ENCODE results near the gene CCDC106.

Gene CCDC106

GRCh38 chr19:55687281-55688201 is 39.5 kb downstream of the CCDC106 start:
- DNase-seq, result no peak

GRCh38 chr19:55688422-55689218 is 40.6 kb downstream of the CCDC106 start:
- no peak for DNase-seq

DNA sequence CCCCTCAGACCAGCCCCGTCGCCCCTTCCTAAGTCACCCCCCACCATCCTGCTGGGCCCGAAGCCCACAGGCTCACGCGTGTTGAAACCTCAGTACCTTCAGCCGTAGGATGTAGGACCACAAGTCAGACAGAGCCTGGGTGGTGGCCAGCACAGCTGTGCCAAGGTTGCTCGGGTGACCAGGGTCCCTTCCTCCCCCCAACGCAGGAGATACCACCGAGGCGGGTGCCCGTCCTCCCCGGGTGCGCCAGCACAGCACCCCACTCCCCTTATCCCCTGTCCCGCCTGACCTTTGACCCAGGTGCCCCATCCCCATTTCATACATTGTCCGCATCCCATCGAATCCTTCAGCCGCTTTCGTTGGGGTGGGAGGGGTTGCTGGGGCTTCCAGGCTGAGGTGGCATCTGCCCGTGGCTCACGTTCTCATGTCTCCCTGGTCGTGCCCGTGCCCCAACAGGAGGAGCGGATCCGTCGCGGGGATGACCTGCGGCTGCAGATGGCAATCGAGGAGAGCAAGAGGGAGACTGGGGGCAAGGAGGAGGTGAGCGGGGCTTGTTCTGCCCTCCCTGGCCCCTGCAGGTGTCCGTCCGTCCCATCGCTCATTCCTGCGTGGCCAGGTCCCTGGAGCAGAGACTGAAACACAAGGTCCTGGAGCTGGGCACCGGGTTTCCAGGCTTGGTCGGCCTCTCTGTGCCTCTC is 41.5 kb downstream of the CCDC106 start:
- DNase-seq, result no peak

DNA sequence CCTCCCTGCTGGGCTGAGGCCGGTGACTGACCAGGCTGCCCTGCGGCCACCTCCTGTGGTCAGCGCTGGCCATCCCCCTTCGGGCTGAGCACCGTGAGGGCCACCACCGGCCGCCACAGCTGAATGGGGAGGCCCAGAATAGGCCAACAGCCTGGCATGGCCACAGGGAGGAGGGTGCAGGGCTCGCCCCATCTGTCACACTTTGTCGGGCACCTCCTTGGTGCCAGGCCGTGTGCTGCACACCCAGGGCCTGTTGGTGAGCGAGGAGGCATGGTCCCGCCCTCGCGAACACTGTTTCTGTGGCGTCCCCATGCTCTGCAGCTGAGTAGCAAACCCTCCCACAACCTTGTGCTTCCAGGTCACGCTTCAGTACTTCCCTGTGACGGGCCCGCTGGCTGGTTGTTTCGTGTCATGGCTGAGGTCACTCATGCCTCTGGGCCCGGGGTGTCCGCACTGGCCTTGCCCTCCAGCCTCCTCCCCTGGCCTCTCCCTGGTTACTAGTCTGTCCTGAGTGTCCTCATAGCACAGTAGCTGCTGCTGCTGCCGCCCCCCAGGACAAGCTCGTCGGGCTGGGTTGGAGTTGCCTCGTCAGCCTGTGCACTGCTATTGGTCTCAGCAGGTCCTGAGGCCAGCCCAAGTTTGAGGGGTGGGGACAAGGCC is 42.2 kb downstream of the CCDC106 start:
- no peak for DNase-seq

- no peak for DNase-seq
Observed at GRCh38 chr19:55690769-55691545, 42.9 kb downstream of the CCDC106 start.

DNA sequence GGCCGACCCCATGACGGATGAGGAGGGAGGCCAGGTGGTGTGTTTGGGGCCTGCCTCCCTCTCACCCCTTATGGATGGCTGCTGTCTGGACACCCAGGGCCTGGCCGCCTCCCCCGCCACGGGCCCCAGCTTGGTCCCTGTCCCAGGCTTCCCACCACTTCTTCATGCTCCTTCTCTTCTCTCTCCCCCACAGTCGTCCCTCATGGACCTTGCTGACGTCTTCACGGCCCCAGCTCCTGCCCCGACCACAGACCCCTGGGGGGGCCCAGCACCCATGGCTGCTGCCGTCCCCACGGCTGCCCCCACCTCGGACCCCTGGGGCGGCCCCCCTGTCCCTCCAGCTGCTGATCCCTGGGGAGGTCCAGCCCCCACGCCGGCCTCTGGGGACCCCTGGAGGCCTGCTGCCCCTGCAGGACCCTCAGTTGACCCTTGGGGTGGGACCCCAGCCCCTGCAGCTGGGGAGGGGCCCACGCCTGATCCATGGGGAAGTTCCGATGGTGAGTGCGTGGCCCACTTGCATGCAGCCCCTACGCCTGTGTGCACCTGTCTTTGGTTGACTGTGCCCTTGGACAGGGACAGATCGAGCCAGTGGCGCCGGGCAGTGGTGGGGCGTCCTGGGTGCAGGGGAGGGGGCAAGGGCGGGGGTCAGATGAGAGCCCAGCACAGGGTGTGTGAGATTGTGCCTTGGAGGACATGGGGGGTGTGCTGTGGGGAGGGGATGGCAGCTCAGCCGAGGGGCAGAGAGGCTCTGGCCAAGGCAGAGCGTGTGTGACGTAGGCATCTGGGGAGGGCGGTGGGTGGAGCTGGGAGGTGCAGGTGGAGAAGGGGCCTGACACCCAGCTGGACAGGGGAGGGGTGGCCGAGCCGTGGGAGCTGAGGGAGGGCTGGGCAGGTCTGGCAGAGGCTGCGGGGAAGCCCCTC is 43.8 kb downstream of the CCDC106 start:
- no peak for DNase-seq

GRCh38 chr19:55692681-55693081 is 44.7 kb downstream of the CCDC106 start:
- no peak for DNase-seq

DNA sequence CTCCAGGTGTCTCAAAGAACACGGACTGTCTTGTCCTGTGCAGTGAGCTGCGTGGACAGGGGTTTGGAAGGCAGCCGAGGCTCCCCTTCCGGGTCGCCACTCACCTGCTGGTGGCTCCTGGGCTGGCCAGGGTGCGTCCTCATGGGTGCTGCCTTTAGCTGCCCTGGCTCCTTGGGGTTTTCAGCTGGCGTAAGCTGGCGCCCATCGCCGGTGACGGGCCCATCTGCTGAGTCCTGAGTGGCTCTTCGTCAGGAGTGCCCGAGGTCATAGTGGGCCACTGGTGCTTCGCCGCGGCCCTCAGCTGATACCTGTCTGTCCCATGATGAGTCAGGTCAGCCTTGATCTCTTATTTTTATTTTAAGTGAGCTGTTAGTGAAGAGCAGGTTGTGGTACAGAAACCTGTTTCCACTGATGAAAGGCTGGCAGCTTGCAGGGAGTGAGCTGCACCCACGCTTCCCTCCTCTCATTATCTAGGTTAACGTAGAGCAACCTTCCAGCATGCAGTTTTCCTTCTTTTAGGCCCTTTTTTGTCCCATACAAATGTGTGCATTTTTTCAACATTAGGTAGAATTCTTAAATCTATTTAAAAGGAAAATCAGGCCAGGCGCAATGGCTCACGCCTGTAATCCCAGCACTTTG is 45.4 kb downstream of the CCDC106 start:
- no peak for DNase-seq

GRCh38 chr19:55694241-55694655 is 46.2 kb downstream of the CCDC106 start:
- no peak for DNase-seq

GRCh38 chr19:55694656-55695491 is 46.9 kb downstream of the CCDC106 start:
- no peak for DNase-seq

DNA sequence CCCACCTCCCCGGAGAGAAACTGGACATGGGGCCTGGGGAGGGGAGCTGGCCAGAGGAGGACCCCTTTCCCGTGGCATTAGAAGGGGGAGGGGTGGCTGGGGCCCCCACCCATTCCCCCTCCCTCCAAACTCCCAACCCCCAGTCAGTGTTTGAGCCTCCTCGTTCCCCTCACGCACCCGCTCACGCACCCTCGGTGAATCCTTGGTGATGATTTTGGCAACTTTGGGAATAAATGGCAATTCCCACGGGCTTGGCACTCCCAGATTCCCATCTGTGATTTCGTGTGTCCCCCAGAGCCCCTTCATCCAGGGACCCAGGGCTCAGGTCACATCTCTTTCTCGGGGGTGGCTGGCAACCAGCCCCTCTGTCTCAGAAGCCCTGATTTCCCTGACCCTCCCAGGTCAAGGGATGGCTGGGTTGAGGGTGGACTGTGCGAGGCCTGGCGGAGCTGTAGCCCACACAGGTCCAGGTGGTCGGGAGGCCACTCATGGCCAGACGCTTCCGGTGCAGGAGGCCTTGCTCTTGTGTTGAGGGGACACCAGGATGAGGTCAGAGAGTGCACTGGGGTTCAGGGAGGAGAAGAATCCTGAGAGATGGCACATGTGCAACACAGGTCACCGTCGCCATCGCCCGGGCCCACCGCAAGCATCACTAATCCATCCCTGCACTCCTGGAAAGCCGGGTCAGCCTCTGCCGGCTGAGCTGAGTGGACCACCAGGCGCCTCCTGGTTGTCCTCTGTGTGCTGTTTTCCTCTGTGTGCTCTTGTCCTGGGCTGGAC is 47.7 kb downstream of the CCDC106 start:
- no peak for DNase-seq

- DNase-seq, result no peak
Observed at GRCh38 chr19:55696301-55697068, 48.5 kb downstream of the CCDC106 start.

DNA sequence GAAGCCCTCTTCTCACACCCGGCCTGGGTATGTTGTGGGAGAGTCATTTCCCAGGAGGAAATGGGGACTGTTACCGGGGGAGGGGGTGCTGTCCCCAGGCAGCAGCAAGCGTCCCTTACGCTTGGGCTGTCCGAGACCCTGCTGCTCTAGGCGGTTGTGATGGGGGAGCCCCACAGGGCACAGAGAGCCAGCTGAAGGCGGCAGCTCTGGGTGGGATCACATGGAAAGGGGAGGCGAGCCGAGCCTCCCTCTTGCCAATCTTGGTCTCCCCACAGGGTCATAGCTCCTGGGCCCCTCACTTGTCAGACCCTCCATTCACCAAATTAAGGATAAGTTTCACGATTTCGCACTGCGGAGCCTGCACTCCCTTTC is 49.0 kb downstream of the CCDC106 start:
- DNase-seq, result no peak

DNA sequence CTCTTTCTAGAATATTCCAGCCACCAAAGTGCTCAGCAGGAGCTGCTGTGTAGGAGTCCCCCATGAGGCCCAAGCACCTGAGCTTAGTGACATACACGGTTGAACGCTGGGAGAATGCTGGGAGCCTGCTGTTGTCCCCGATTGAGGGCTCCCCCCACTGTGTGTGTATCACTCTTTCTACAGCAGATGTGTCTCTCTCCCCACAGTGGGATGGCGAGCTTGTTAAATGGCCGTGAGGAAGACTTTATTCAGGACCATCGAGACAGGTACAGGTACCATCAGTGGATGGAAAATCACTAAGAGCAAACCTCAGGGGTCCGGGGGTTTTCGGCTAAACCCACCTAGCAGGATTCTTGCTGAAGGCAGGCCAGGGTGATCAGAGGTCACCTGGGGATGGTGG is 49.7 kb downstream of the CCDC106 start:
- no peak for DNase-seq

DNA sequence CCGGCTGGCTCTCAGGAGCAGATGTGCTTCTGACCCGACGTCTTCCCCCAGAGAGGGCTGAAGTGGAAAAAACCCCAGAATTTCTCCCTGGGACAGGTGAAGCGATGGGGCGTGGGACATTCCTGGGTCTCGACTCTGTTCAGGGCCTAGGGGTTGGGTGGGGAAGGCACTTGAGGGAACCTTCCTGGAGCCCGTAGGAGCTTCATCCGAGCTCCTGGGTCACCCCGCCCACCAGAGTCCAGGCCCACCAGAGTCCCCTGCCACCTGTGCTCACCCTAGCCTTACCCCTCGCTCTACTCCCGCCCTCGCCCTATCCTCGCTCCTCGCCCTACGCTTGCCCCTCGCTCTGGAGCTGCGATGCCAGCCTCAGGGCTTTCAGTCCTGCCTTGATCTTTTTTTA is 50.2 kb downstream of the CCDC106 start:
- DNase-seq, result no peak

- DNase-seq, result no peak
Observed at GRCh38 chr19:55699221-55699620, 51.2 kb downstream of the CCDC106 start.

GRCh38 chr19:55700813-55701212 is 52.8 kb downstream of the CCDC106 start:
- no peak for DNase-seq

- no peak for DNase-seq
Observed at GRCh38 chr19:55702131-55702627, 54.2 kb downstream of the CCDC106 start.
